HepG2 (cell line): ENCODE measurements around the gene EHD1. TPM values are rescaled to one million over a fixed set of nuclear protein-coding genes. Genes with fewer than 3 reads are reported as not detected.

Source experiments
- ERF ChIP-seq: IDR thresholded peaks from 2 replicates; pipeline ENCODE4 v1.6.1; 2018; ENCODE audit warnings: missing biosample characterization, missing genetic modification reagents
- GATAD1 ChIP-seq: IDR thresholded peaks from 2 replicates; pipeline ENCODE4 v1.6.1; 2016; ENCODE audit warnings: missing genetic modification reagents, missing compliant biosample characterization
- HNF4G ChIP-seq, 2 experiments: sonication (generic) in 1 of 2; formaldehyde crosslinking in 1 of 2; IDR thresholded peaks; 2 replicates each; pipeline versions ENCODE4 v1.4.0 to v1.6.1; 2011 to 2020; ENCODE audit warnings: borderline replicate concordance in 2 of 2, low read depth in 2 of 2, mild to moderate bottlenecking in 2 of 2, low read length in 1 of 2, missing genetic modification reagents in 1 of 2, moderate library complexity in 1 of 2
- JARID2 ChIP-seq: sonication (generic); formaldehyde crosslinking; IDR thresholded peaks from 2 replicates; pipeline ENCODE4 v1.8.1; 2023; ENCODE audit warnings: missing genetic modification reagents, inconsistent platforms; ENCODE audit not compliant: insufficient replicate concordance
- KDM5B ChIP-seq: sonication (generic); formaldehyde crosslinking; IDR thresholded peaks from 2 replicates; pipeline ENCODE4 v1.4.0; 2020; ENCODE audit warnings: missing genetic modification reagents, mild to moderate bottlenecking, borderline replicate concordance
- NFAT5 ChIP-seq: sonication (generic); formaldehyde crosslinking; IDR thresholded peaks from 2 replicates; pipeline ENCODE4 v1.4.0; 2020; ENCODE audit warnings: missing genetic modification reagents
- NFE2L1 ChIP-seq: sonication (generic); formaldehyde crosslinking; IDR thresholded peaks from 2 replicates; pipeline ENCODE4 v1.4.0; 2020; ENCODE audit warnings: missing genetic modification reagents, mild to moderate bottlenecking, borderline replicate concordance
- RFX1 ChIP-seq: fragments of 450-650 bp; IDR thresholded peaks from 2 replicates; pipeline ENCODE4 v1.6.1; 2017
- SP5 ChIP-seq: IDR thresholded peaks from 2 replicates; pipeline ENCODE4 v1.6.1; 2016; ENCODE audit warnings: low read depth, borderline replicate concordance
- ZBTB21 ChIP-seq: sonication (generic); formaldehyde crosslinking; IDR thresholded peaks from 2 replicates; pipeline ENCODE4 v1.4.0; 2020; ENCODE audit warnings: missing genetic modification reagents
- ZBTB3 ChIP-seq: sonication (generic); formaldehyde crosslinking; IDR thresholded peaks from 2 replicates; pipeline ENCODE4 v1.4.0; 2020; ENCODE audit warnings: low read depth, mild to moderate bottlenecking, moderate library complexity, missing genetic modification reagents, borderline replicate concordance
- ZNF678 ChIP-seq: sonication (generic); formaldehyde crosslinking; IDR thresholded peaks from 2 replicates; pipeline ENCODE4 v1.4.0; 2020; ENCODE audit warnings: mild to moderate bottlenecking, missing genetic modification reagents
- polyA plus RNA-seq, 8 experiments: library from polyadenylated mRNA; depleted of rRNA in 3 of 8; stranded (reverse) in 7 of 8; unstranded in 1 of 8; fragments of >200 nt; fragmentation: Illumina TruSeq in 4 of 8; extraction: Trizol in 4 of 8; gene quantifications; 2 replicates each; pipeline versions ENCODE4 v1.2.1 to v1.2.3, GENCODE V29; 2011 to 2016; ENCODE audit warnings: low read depth in 4 of 8, missing spikeins in 1 of 8, mixed read lengths in 1 of 8; ENCODE audit not compliant: insufficient read depth in 1 of 8
- total RNA-seq, 5 experiments: library from RNA; depleted of rRNA; stranded (reverse); fragments of >200 nt; fragmentation: Illumina TruSeq; extraction: Trizol; gene quantifications; 2 replicates each; pipeline ENCODE4 v1.2.3, GENCODE V29; 2016; ENCODE audit warnings: low read depth in 1 of 5
- TF ChIP-seq, protein P1 (sequence below): sonication (generic); formaldehyde crosslinking; IDR thresholded peaks from 2 replicates; pipeline ENCODE4 v1.5.1; 2020; ENCODE audit warnings: missing genetic modification reagents, mild to moderate bottlenecking, borderline replicate concordance
- TF ChIP-seq, protein P2 (sequence below): sonication (generic); formaldehyde crosslinking; IDR thresholded peaks from 2 replicates; pipeline ENCODE4 v1.5.1; 2020; ENCODE audit warnings: mild to moderate bottlenecking, missing genetic modification reagents, moderate library complexity
- TF ChIP-seq, protein P3 (sequence below): sonication (generic); formaldehyde crosslinking; IDR thresholded peaks from 2 replicates; pipeline ENCODE4 v1.4.0; 2020; ENCODE audit warnings: missing genetic modification reagents, borderline replicate concordance

The EHD1 gene
- total and polyA plus RNA-seq, 2 of the 13 experiments (the other 11 are each of a cell fraction or from before 2014, with no cell fraction given): 23.6 to 26.6 TPM

DNA sequence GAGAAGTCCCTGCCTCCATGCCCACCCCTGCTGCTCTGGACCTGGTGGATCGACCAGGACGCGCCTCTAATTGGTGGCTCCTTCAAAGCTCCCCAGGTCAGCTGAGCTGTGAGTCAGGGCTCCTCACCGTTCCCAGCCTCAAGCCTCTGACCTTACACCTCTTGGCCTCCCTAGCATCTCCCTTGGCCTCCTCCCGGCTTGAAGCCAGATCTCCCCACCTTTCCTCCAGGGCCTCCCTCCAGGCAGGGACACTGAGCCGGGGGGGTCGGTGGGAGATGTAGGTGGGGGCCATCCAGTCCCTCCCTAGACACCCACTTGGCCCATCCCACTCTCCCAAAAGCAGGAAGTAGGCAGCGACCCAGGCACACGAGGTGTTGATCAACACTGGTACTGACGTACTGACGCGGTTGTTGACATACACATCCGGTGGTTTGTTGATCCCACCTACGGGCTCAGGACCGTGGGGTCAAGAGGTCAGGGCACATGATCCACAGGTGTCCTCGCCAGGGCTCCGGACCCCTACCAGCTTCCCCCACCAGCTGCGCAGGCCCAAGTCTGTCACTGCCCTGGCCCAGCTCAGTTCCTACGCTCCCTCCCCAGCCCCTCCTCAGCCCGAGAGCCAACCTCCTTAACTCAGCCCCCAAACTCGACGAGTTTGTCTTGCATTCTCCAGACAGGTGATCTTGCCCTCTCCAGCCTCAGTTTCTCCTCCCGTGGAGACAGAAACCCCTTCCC is 37.8 kb upstream of the EHD1 start (continued):
- TF ChIP-seq NFAT5: no peak
- TF ChIP-seq SP5 (CRISPR knock-in tag): 0 out of 2 replicates have a peak, but pooled peaks have one; percentile 8
- TF ChIP-seq ZBTB21 (CRISPR knock-in tag): no peak
- TF ChIP-seq KDM5B (CRISPR knock-in tag): no peak
- no peak for TF ChIP-seq HNF4G (IDR thresholded peaks at IDR 0.05; ENCODE audit: borderline replicate concordance, low read depth, low read length)
- peak; percentile 47 for TF ChIP-seq HNF4G (CRISPR knock-in tag; IDR thresholded peaks at IDR 0.05; ENCODE audit: borderline replicate concordance, low read depth)
- no peak for TF ChIP-seq JARID2 (CRISPR knock-in tag)
- peak; percentile 34; the same call in 1 of the 2 replicates for TF ChIP-seq ERF (CRISPR knock-in tag)
- TF ChIP-seq, protein P1, sequence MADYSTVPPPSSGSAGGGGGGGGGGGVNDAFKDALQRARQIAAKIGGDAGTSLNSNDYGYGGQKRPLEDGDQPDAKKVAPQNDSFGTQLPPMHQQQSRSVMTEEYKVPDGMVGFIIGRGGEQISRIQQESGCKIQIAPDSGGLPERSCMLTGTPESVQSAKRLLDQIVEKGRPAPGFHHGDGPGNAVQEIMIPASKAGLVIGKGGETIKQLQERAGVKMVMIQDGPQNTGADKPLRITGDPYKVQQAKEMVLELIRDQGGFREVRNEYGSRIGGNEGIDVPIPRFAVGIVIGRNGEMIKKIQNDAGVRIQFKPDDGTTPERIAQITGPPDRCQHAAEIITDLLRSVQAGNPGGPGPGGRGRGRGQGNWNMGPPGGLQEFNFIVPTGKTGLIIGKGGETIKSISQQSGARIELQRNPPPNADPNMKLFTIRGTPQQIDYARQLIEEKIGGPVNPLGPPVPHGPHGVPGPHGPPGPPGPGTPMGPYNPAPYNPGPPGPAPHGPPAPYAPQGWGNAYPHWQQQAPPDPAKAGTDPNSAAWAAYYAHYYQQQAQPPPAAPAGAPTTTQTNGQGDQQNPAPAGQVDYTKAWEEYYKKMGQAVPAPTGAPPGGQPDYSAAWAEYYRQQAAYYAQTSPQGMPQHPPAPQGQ (CRISPR knock-in tag): no peak
- TF ChIP-seq, protein P2, sequence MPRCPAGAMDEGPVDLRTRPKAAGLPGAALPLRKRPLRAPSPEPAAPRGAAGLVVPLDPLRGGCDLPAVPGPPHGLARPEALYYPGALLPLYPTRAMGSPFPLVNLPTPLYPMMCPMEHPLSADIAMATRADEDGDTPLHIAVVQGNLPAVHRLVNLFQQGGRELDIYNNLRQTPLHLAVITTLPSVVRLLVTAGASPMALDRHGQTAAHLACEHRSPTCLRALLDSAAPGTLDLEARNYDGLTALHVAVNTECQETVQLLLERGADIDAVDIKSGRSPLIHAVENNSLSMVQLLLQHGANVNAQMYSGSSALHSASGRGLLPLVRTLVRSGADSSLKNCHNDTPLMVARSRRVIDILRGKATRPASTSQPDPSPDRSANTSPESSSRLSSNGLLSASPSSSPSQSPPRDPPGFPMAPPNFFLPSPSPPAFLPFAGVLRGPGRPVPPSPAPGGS (CRISPR knock-in tag): no peak
- TF ChIP-seq, protein P3, sequence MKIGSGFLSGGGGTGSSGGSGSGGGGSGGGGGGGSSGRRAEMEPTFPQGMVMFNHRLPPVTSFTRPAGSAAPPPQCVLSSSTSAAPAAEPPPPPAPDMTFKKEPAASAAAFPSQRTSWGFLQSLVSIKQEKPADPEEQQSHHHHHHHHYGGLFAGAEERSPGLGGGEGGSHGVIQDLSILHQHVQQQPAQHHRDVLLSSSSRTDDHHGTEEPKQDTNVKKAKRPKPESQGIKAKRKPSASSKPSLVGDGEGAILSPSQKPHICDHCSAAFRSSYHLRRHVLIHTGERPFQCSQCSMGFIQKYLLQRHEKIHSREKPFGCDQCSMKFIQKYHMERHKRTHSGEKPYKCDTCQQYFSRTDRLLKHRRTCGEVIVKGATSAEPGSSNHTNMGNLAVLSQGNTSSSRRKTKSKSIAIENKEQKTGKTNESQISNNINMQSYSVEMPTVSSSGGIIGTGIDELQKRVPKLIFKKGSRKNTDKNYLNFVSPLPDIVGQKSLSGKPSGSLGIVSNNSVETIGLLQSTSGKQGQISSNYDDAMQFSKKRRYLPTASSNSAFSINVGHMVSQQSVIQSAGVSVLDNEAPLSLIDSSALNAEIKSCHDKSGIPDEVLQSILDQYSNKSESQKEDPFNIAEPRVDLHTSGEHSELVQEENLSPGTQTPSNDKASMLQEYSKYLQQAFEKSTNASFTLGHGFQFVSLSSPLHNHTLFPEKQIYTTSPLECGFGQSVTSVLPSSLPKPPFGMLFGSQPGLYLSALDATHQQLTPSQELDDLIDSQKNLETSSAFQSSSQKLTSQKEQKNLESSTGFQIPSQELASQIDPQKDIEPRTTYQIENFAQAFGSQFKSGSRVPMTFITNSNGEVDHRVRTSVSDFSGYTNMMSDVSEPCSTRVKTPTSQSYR (CRISPR knock-in tag): no peak
- TF ChIP-seq RFX1: no peak
- no peak for TF ChIP-seq ZNF678 (CRISPR knock-in tag)
- peak; percentile 69; the same call in 1 of the 2 replicates for TF ChIP-seq GATAD1 (CRISPR knock-in tag)
- no peak for TF ChIP-seq ZBTB3 (CRISPR knock-in tag)
- TF ChIP-seq NFE2L1 (CRISPR knock-in tag): no peak
